SKM-1 treated with dmso at 0.1 percent for 144 hours (cell line): ENCODE data around the gene AFF2.

Source experiments
- DNase-seq: peaks from one replicate; lab custom pipeline; 2025; ENCODE audit not compliant: unreplicated experiment; lab: John Stamatoyannopoulos, UW

Gene AFF2

GRCh38 chrX:148580016-148580415, 79.6 kb downstream of the AFF2 start:
- DNase-seq, result no peak

DNA sequence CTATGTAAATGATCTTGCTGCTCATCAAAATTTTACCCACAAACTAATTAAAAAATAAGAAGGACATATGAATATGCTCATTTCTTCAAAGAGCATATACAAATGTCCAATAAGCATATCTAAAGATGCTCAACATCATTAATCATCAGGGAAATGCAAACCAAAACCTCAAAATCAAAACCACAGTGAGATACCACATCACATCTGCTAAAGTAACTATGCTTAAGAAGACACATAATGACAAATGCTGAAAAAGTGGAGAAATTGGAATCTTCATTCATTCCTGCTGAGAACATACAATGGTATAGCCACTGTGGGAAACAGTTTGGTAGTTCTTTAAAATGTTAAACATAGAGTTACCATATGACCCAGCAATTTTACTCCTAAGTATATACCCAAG, 81.9 kb downstream of the AFF2 start:
- DNase-seq, result no peak

DNA sequence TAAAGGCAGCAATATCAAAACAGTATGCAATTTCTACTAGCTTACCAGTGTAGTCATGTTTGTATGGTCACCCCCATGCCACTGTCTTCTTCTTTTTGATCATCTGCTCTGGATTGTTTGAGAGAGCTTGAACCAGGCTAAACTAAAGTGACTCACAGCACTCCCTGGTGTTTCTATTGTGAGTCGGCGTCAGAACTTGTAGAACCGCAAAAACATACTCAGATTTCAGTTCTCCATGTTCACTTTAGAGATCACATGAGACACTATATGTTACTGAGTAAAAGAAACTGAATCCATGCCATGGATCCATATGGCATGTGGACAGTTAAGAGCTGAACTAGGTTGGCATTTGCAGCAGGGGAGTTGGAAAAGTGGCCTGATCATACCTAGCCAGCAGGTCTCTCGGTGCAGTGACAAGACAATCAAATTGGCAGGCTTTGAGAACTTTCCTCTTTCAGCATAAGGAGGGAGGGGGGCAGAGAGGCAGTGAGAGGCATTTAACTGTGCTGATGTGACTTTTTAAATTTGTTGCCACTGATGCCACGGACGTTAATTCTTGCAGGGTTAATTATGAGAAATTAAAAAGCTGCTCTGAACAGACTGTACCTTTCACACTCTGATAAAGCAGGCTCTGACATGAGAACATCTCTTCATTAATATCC, 88.4 kb downstream of the AFF2 start:
- DNase-seq, result no peak

- no peak for DNase-seq
These were observed 92.2 kb downstream of the AFF2 start for GRCh38 chrX:148592595-148592994.

GRCh38 chrX:148593146-148593545, 92.7 kb downstream of the AFF2 start:
- no peak for DNase-seq

- DNase-seq, result no peak
These were observed 93.6 kb downstream of the AFF2 start for GRCh38 chrX:148593987-148594386.

DNA sequence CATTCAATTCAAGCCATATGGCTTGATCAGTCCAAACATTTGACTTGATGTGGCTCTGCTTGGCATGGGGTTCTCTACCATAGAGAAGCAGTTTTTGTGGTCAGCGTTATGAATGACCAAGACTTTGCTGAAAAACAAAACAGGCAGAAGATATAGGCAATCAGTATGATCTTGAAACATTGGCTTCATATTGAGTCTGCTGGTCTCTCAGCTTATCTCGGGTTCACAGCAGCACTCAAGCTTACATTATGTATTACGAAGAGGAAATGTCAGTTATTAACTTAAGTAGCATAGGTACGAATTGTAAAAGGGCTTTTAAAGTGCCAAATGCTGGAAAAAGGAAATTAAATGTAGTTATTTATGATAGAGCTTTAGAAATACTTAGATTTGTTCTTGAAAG, 99.0 kb downstream of the AFF2 start:
- no peak for DNase-seq

DNA sequence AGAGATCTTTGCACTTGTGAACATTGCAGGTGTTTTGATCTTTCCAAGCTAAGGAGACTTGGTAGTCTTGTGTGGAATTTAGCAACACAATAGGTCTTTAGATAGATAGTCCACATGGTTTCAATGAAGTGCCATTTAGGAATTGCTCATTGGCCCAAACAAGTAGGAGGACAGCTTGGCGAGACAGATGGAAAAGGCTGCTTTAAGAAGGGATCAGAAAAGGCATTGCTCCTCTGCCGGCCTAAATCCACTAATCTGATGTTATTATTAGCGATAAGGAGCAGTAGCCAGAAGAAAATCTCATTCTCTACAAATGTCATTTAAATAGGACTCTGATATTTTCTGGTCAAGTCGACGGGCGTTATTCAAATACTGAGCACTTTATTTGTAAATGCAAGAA, 99.7 kb downstream of the AFF2 start:
- no peak for DNase-seq

GRCh38 chrX:148600581-148600980, 100.2 kb downstream of the AFF2 start:
- no peak for DNase-seq

- DNase-seq, result no peak
These were observed 100.6 kb downstream of the AFF2 start for GRCh38 chrX:148601034-148601433.

DNA sequence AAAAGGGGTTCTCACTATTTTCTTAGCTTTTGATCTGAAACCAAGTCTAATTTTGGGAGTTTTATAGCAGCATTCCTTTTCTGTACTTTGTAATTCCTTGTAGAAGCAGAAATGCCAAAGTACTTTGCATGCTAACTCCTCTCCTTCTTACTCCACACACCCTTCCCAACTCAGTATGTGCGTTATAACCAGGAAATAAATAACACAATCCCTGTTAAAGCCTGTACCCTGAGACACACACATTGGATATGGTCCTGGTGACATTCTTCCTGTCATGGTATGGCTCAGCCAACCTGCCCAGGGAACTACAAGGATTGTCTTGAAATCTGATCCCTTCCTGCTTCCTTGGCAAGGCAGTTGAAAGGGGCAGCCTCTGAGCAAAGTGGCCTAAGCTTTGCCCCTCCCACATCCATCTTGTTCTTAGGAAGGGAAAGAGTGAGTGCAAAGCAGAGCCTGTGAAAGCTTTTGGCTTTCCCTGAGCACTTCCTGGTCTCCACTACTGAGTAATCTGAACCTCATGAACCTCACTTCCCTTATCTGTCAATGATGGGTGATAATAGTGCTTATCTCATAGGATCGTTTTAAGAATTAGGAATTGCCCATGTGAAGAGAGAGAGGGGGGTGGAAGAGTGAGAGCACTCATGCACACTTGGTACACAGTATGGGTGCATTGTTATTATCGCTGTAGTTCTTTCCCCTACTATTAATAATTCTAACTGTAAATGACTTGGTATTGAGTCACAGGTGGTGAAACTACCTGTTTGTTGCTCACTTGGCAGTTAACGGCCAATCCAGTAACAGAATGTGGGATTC, 109.3 kb downstream of the AFF2 start:
- peak; percentile 14 for DNase-seq

GRCh38 chrX:148610328-148610698, 109.9 kb downstream of the AFF2 start:
- peak; percentile 3 for DNase-seq

- DNase-seq, result no peak
These were observed 111.6 kb downstream of the AFF2 start for GRCh38 chrX:148611993-148612392.

- DNase-seq, result no peak
These were observed 112.0 kb downstream of the AFF2 start for GRCh38 chrX:148612431-148612830.

- no peak for DNase-seq
These were observed 113.2 kb downstream of the AFF2 start for GRCh38 chrX:148613636-148614035.

- DNase-seq, result no peak
These were observed 115.1 kb downstream of the AFF2 start for GRCh38 chrX:148615491-148615890.

DNA sequence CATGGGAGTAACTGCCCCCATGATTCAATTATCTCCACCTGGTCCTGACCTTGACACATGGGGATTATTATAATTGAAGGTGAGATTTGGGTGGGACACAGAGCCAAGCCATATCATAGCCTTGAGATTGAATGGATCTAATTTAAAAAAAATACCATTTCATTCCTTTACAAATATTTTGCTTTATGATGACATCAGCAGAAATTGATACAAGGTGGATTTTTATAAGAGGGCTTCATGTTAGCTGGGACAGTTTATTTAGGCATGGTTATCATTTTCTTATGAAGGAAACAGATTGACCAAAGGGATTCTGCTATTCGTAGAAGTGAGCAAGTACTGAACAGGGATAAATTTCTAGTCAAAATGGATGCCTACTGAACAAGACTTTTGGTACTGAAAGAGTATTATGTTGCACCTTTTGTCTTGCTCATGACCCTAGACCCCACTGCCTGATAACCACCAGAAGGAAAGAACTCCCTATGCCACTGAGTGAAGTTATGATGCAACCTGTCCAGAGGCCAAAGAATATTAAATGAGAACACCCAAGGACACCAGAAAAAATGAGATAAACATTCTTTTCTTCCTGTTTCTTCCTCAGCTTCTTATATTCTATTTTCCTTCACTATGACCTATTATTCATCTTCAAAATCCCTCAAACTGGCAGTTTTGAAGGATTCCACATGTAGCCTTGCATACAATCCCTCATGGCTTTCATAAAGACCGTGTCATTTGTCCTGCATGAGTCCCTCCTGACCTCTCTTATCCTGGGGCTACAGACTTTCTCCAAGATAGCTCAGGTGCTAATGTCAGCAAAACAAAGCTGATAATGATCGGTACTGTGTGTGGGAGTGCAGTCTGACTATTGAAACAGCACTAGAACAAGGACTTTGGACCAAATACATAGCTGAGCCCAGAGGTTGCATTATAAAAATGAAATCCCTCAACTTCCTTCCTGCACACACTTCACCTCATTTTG, 118.3 kb downstream of the AFF2 start:
- no peak for DNase-seq

DNA sequence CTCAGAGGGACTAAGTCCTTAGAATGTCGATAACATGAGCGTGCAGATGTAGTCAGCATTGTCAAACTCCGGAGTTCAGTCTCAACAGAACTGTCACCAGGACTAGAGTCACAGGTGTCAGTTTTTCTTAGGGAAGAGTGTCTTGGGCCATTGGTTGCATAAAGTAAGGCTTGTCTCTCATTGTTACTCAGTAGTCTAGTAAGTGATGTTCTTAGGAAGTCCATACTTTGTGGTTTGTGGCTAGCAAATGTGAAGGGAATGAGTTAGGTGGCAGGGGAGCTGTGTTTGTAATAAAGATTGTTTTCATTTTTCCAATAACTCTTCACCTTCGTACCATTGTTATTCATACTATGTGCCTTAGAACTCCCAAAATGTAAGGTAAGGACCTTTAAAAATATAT, 119.6 kb downstream of the AFF2 start:
- no peak for DNase-seq

DNA sequence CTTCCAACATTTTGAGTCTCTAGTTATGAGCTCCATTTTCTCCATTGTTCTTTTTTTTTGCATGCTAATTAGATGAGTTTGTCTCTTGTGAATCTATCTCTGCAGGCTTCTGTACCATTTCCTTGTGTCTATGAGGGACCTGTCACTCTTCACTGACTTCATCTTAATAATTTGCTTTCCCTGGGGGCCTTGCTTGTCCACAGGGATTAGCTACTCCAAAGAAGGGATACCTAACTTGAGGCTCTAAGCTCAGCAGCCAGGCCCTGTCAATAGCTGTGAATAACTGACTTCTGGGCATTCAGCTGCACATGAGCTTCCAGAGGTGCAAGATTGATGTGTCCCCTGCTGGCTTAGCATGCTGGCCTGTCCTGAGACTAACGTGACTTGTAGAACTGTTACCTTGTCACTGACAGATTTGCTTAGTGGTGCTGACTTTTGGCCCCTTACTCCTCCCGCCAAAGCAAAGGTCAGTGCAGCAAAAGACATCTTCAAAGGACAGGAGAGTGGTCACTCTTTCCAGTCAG, 124.6 kb downstream of the AFF2 start:
- no peak for DNase-seq

- DNase-seq, result no peak
These were observed 128.2 kb downstream of the AFF2 start for GRCh38 chrX:148628621-148629020.

- no peak for DNase-seq
These were observed 129.0 kb downstream of the AFF2 start for GRCh38 chrX:148629434-148629833.
